Measurements from ENCODE around the gene HAUS5.

HAUS5 gene

GRCh38 chr19:35582760-35583159 is 29.8 kb upstream of the HAUS5 start (continued):
- TF ChIP-seq ZNF8 (CRISPR knock-in tag; IDR thresholded peaks at IDR 0.05) (no peak), CSDC2 (CRISPR knock-in tag; IDR thresholded peaks at IDR 0.05) (no peak), POU6F1 (CRISPR knock-in tag; IDR thresholded peaks at IDR 0.05; ENCODE audit: borderline replicate concordance, low read depth) (no peak), ZFP3 (CRISPR knock-in tag; IDR thresholded peaks at IDR 0.05) (no peak), BACH2 (CRISPR knock-in tag; IDR thresholded peaks at IDR 0.05; ENCODE audit: borderline replicate concordance) (no peak)

GRCh38 chr19:35585848-35586247 is 26.7 kb upstream of the HAUS5 start, which contains the start of gene PMIS2:
TSS of gene PMIS2 (plus strand) at chr19:35586173. CDS start at chr19:35586260, 87 bp downstream.
- peak; percentile 64 for ATAC-seq
- TF ChIP-seq ZNF70 (CRISPR knock-in tag; IDR thresholded peaks at IDR 0.05) (no peak), PATZ1 (CRISPR knock-in tag; IDR thresholded peaks at IDR 0.05; ENCODE audit: borderline replicate concordance) (no peak), ESRRG (CRISPR knock-in tag; IDR thresholded peaks at IDR 0.05) (no peak), GLIS3 (CRISPR knock-in tag; IDR thresholded peaks at IDR 0.05) (no peak), PPARA (CRISPR knock-in tag; IDR thresholded peaks at IDR 0.05; ENCODE audit: borderline replicate concordance) (no peak), ZFP30 (CRISPR knock-in tag; IDR thresholded peaks at IDR 0.05) (no peak), ZC3H10 (CRISPR knock-in tag; IDR thresholded peaks at IDR 0.05) (no peak), RARB (CRISPR knock-in tag; IDR thresholded peaks at IDR 0.05) (no peak), POU6F1 (CRISPR knock-in tag; IDR thresholded peaks at IDR 0.05; ENCODE audit: borderline replicate concordance, low read depth) (no peak)

- ATAC-seq, result no peak
- TF ChIP-seq OSR1 (CRISPR knock-in tag; IDR thresholded peaks at IDR 0.05) (no peak), ZNF565 (CRISPR knock-in tag; conservative IDR thresholded peaks at IDR 0.05; ENCODE audit: low read depth) (no peak), TOX (CRISPR knock-in tag; IDR thresholded peaks at IDR 0.05; ENCODE audit: borderline replicate concordance) (no peak), PPARA (CRISPR knock-in tag; IDR thresholded peaks at IDR 0.05; ENCODE audit: borderline replicate concordance) (no peak), CSRNP3 (CRISPR knock-in tag; IDR thresholded peaks at IDR 0.05) (no peak), ZNF8 (CRISPR knock-in tag; IDR thresholded peaks at IDR 0.05) (no peak), POU6F1 (CRISPR knock-in tag; IDR thresholded peaks at IDR 0.05; ENCODE audit: borderline replicate concordance, low read depth) (no peak), ZFP30 (CRISPR knock-in tag; IDR thresholded peaks at IDR 0.05) (no peak), GLIS3 (CRISPR knock-in tag; IDR thresholded peaks at IDR 0.05) (no peak), CSDC2 (CRISPR knock-in tag; IDR thresholded peaks at IDR 0.05) (no peak), TCF4 (CRISPR knock-in tag; IDR thresholded peaks at IDR 0.05; ENCODE audit: borderline replicate concordance) (no peak), ARNTL (CRISPR knock-in tag; IDR thresholded peaks at IDR 0.05; ENCODE audit: borderline replicate concordance, low read depth) (no peak), RARB (CRISPR knock-in tag; IDR thresholded peaks at IDR 0.05) (no peak), ZFP3 (CRISPR knock-in tag; IDR thresholded peaks at IDR 0.05) (no peak)
Measured at GRCh38 chr19:35587321-35587720, 25.2 kb upstream of the HAUS5 start.

- no peak for ATAC-seq
- no peak for TF ChIP-seq ZNF8 (CRISPR knock-in tag; IDR thresholded peaks at IDR 0.05)
- TF ChIP-seq CSDC2 (CRISPR knock-in tag; IDR thresholded peaks at IDR 0.05), result no peak
- no peak for TF ChIP-seq TCF4 (CRISPR knock-in tag; IDR thresholded peaks at IDR 0.05; ENCODE audit: borderline replicate concordance)
- TF ChIP-seq TSHZ2 (CRISPR knock-in tag; IDR thresholded peaks at IDR 0.05), result no peak
- TF ChIP-seq ZC3H10 (CRISPR knock-in tag; IDR thresholded peaks at IDR 0.05), result no peak
- TF ChIP-seq CREB5 (CRISPR knock-in tag; IDR thresholded peaks at IDR 0.05; ENCODE audit: low read depth), result no peak
- no peak for TF ChIP-seq ESRRG (CRISPR knock-in tag; IDR thresholded peaks at IDR 0.05)
- TF ChIP-seq CSRNP3 (CRISPR knock-in tag; IDR thresholded peaks at IDR 0.05), result no peak
- no peak for TF ChIP-seq ZNF565 (CRISPR knock-in tag; conservative IDR thresholded peaks at IDR 0.05; ENCODE audit: low read depth)
Measured at GRCh38 chr19:35590875-35591274, 21.7 kb upstream of the HAUS5 start.

All from SK-N-SH treated with all-trans-retinoic acid at 6 μM for 48 hours (cell line).